HG03025 (cell line): ENCODE measurements around the gene NDOR1.
"Not testable (repeated sequence)": the region's sequence is repeated elsewhere in the genome, so short reads cannot be mapped to it uniquely, and the experiment has no call there.

ENCODE experiments used
- ATAC-seq: cut with Tn5 transposase; IDR thresholded peaks from one replicate; pipeline ENCODE4 v1.9.1; 2021; ENCODE audit warnings: mild to moderate bottlenecking, moderate library complexity; ENCODE audit not compliant: unreplicated experiment, low FRiP score

The NDOR1 gene

DNA sequence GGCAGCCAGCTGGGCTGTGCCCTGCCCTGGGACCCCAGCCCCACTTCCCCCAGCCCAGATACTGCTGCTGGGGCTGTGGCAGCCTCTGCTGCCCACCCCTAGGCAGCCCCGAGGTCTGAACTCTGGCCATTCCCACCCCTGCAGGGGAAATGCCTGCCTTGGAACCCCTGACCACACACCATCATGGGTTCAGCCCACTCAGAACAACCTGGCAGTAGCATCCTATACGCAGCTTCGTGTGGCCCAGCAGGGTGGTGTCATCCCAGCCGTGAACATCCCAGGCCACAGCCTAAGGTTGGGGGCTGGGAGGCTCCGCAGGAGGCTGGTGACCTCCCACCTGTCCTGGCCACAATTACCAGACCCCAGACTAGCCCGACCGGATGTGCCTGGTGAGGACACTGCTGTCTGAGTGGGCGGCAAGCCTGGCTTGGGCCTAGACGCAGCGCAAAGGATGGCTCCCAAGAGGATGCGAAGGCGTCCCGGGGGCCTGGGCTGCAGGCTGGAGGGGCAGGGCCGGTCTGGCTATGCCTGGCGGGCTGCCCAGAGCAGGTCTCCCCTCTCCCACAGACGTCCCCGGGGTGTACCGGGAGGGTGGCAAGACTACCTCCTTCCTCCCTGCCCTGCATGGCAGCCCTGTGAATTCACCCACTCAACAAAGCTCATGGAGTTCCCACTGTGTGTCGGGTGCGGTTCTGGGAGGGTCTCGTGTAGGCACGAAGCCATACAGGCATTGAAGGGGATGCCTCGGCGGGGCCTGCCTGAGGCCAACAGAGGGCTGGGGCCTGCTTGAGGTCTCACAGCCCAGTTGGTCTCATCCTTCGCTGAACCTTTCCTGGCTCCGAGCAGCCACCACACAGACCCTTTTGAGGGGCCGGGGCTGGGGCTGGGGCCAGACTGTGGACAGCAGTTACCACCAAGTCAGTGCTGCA lies 23.7 kb downstream of the NDOR1 start:
- ATAC-seq, result no peak

DNA sequence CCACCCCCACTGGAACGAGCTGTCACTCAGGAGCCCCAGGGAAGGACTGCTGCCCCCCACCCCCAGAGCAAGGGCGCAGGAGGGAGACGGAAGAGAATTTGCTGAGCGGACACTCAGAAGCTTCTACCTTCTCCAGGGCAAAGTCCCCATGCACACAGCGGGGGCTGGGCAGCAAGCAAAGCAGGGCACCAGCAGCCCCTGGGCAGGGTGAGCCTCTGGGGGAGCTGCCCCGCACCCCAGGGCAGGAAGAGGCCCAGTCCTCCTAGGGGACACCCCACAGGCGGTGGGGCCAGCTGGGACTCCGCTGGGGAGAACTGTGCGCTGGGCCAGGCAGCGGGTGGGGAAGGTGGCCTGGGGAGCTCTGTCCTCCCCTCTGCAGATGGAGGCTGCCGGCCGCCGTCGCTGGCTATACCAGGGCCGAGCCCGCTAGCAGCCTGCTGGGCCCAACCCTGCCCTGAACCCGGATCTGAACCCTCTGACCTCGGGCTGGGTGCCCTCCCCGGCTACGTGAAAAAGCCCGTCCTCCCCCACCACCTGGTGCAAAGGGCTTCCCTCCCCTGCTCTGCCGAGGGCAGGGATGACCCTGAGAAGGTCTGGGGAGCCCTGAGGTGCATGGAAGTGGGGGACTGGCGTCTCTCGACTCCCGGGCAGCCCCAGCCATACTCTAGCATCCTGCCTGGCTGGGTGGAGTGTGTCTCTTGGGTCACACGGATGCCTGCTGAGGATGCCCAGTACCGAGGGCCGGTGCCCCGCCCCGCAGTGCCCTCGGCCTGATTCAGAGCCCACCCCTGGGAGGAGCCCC lies 24.6 kb downstream of the NDOR1 start:
- ATAC-seq, result no peak

DNA sequence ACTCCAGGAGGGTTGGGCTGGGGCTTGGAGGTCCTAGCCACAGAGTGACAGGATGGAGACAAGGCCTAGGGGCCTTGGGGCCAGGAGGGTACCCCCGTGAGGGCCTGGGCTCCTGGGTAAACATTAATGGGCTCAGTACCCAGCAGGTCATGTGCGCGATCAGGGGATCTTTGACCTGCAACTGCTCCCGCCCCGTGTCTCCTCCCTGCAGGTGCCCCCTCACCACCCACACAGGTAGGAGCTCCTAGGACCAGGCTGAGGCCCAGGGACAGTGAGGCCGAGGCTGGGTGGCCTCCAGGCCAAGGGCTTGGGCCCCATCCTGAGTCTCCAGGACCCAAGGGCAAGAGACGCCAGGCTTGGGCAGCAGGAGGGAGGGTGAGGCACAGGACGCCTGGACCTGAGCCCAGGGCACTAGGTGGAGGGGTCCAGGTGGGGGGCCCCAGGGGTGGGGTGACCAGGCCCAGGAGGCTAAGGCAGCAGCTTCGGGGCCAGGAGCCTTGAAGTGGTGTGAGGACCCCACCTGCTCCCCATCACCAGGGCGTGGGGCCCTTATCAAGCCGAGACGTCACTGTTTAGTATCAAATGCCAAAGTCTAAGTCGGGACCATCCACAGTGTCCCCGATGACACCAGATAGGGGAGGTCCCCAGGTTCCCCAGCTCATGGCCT lies 25.3 kb downstream of the NDOR1 start, which contains the start of gene SLC34A3:
TSS of gene SLC34A3 (plus strand) at position 197 of the 667 bp plus-strand sequence. CDS start 802 bp downstream, outside the sequence.
- ATAC-seq, result no peak

DNA sequence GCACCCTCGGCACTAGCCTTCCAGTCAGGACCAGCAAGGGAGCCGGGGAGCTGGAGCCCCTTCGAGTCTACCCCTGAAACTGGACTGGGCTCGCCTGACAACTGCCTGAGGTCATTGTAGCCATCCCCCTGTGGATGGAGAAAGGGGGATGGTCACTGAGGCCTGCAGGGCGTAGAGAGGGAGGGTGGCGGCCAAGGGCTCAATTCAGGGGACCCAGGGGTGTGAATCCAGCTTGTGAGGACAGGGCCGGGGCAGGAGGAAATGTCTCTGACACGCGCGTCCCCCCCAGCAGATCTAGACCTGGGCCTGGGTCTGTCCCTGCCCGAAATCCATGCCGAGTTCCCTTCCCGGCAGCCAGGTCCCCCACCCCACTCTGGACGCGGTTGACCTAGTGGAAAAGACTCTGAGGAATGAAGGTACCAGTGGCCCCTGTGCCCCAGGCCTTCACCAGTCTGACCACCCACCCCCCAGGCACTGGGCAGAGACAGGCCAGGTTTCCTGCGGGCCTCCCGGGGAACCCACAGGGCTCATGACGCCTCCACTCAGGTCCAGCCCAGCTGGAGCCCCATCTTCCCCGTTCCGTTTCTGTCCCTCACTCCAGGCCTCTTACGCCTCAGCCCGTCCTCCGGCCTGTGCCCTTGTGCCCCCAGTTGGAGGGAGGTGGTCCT lies 26.0 kb downstream of the NDOR1 start:
- ATAC-seq, result no peak

DNA sequence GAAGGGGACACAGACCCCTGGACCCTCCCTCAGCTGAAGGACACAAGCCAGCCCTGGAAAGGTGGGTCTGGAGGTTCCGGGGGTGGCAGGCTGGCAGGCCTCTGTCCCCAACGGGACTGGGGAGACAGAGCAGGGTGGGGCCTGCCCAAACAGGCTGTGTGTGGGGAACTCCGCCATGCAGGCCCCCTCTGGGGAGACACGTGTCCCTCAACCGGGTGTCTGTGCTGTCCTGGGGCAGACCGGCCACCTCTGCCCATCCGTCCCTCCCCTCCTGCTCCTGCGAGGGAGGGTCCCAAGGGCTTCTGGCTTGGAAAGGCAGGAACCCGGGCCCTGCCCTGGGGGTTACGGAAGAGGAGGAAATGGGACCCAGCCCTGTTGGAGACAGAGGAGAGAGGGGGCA lies 26.6 kb downstream of the NDOR1 start:
- no peak for ATAC-seq

DNA sequence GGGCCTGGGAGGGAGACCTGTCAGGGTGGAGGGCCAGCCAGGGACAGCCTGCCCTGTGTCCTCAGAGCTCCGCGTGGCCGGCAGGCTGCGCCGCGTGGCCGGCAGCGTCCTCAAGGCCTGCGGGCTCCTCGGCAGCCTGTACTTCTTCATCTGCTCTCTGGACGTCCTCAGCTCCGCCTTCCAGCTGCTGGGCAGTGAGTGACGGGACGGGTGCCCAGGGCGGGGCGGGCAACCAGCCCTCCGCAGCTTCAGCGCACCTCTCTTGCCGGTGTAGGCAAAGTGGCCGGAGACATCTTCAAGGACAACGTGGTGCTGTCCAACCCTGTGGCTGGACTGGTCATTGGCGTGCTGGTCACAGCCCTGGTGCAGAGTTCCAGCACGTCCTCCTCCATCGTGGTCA lies 27.0 kb downstream of the NDOR1 start:
- ATAC-seq, result no peak

DNA sequence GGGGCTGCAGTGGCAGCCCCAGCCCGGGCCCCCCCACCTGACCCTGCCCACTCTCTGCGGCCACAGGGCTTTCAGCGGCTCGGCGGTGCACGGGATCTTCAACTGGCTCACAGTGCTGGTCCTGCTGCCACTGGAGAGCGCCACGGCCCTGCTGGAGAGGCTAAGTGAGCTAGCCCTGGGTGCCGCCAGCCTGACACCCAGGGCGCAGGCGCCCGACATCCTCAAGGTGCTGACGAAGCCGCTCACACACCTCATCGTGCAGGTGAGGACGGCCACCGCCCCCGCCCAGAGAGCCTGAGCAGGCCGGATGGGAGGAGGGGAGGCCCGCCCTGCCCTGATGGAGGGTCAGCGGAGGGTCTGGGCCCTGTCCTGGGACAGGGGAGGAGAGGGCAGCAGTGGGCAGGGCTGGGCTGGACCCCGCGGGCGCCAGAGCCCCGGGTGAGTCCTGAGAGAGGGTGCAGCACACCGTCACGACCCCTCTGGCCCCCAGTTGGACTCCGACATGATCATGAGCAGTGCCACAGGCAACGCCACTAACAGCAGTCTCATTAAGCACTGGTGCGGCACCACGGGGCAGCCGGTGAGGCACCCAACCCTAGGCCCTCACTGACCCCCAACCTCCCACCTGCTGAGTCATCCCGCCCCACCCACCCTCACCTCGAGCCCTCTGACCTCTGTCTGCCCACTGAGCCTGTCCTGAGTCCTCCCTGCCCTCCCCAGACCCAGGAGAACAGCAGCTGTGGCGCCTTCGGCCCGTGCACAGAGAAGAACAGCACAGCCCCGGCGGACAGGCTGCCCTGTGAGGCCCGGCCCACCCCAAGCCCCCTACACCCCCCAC lies 27.9 kb downstream of the NDOR1 start:
- ATAC-seq, result no peak

DNA sequence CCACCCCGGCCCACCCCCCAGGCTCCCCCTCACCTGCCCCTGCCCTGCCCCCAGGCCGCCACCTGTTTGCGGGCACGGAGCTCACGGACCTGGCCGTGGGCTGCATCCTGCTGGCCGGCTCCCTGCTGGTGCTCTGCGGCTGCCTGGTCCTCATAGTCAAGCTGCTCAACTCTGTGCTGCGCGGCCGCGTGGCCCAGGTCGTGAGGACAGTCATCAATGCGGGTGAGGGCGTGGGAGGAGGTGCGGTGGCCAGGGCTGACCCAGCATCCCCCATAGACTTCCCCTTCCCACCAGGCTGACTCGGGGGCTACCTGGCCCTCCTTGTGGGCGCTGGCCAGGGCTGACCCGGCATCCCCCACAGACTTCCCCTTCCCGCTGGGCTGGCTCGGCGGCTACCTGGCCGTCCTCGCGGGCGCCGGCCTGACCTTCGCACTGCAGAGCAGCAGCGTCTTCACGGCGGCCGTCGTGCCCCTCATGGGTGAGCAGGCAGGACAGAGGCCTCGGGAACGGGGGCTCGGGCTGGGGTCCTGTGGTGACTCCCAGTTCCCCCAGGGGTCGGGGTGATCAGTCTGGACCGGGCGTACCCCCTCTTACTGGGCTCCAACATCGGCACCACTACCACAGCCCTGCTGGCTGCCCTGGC lies 28.7 kb downstream of the NDOR1 start:
- ATAC-seq, result no peak

DNA sequence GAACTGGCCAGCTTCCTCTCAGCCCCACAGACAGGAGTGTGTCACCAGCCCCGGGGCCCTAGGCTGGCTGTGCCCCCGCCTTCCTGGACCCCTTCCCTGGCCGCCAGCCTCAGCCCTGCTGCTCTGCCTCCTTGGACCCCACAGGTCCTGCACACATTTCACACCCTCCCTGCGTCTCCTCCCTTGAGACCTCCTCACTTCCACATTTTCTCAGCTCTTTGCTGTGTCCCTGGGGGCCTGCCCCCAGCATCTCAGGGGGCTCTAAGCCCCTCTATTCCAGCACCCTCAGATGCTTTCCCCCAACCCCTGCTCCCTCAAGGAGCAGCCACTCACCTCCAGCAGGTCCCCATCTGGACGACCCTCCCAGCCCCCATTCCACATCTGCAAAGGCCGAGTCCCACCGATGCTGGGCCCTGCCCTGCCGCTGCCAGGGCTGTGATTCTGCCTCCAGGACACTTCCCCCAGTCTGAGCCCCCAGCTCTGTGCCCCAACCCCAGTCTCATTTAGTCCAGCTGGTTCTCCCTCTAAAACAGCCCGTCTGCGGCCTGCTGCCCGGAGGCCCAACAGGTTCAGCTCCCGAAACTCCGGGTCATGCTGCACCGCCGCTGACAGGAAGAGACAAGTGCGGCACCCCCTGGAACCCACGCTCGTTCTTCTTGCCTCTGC lies 29.4 kb downstream of the NDOR1 start:
- ATAC-seq, result no peak

DNA sequence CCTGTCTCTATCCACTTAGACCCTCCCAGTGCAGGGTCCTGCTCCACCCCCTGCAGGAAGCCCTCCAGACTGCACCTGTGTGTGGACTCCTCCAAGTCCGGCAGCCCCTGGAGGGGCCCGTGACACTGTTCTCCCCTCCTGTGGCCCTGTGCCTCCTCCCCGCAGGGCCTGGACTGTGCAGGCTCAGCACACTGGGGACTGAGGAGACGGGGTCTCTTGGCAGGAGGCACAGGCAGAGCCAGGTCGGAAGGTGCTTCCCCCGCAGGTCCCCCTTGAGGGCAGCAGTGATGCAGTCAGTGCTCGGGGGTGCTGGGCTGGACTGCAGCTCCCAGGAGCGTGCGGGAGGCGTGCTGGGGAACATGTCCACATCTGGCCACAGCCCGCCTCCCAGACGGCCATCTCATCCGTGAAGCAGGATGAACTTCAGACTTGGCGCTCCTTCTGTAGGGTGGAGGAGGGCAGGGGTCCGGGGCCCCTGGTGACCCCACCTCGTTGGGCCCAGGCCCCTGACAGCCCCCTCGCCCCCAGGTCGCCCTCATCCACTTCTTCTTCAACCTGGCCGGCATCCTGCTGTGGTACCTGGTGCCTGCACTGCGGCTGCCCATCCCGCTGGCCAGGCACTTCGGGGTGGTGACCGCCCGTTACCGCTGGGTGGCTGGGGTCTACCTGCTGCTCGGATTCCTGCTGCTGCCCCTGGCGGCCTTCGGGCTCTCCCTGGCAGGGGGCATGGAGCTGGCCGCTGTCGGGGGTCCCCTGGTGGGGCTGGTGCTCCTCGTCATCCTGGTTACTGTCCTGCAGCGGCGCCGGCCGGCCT lies 30.1 kb downstream of the NDOR1 start:
- ATAC-seq, result no peak

DNA sequence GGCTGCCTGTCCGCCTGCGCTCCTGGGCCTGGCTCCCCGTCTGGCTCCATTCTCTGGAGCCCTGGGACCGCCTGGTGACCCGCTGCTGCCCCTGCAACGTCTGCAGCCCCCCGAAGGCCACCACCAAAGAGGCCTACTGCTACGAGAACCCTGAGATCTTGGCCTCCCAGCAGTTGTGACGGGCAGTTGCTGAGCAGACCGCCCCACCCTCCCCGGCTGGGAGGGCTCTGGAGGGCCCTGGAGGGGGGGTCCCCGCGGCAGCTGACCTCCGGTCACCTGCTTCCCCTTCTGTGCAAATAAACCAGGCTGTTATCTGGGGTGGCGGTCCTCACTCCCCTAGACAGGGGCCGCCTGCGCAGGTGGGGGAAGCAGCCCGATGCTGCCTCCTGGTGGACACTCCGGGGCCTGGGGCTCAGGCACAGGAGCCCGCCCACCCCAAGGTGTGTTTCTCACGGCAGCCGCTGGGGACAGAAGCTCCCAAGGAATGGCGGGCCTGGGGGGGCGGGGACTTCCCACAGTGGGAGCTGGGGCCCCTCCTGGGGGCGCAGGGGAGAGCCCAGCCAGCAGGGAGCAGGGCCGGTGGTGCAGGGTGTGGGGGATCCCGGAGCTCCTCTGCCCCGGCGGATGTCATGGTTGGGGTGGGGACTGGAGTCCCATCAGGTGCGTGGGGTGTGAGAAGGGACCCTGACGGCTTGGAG lies 30.9 kb downstream of the NDOR1 start:
- ATAC-seq, result no peak

DNA sequence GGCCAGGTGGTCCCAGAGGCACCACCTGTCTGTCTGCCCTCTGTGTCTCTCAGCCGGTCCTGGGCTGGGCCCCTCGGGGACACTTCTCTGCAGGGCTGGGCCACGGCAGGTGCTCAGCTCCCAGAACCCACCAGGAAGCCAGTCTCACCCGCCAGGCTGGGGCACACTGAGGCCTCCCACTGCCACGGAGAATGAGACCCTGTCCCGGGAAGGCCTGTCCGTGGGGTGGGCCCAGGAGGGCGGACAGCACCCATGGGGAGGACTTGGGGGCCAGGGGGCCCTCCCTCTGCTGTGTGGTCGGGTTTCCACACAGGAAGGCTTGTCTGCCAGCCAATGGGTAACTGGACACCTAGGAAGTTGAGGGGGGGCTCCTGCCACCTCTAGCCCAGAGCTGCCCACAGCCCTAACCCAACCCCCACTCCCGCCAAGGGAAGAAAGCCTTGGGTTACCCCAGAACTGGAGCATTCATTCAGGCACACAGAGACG lies 31.5 kb downstream of the NDOR1 start:
- ATAC-seq, result no peak

DNA sequence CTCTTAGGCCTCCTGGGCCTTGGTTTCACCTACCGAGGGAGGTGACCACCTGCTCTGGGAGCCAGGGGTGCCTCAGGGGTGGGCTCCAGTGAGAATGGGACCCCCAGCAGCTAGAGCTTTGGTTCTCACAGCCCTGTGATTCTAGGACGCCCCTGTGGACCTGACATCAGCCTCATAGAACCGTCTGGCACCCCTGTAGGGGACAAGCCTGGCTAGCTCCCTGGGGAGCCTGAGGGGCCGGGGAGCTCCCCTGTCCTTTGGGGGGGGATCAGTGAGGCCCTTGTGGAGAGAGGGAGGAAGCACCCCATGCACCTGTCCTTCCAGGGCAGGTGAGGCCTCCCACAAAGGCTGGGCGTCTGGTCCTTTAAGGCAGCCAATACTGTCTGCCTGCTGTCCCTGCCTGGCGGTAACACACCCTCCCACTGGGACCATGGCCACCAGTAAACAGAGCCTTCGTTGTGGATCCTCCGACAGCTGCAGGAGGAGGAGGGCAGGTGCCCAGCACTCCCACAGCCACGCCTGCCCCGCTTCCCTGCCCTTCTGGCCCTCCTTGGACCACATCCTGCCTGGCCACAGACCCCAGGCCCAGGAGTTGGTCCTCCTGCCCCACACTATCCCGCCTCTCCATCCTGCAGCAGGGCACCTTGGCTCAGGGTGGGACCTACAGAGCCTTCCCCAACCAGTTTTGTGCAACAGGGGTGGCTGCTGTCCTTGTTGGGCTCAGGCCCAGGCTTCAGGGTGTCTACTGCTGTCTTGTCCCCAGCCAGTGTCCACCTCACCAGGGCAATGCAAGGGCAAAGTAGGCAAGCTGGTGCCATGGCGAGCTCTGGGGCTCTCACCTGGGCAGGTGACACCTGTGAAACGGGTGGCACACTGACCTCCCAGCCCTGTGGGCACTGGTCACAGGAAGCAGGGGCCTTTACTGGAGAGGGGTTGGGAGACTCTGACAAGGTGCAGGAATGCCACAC lies 32.5 kb downstream of the NDOR1 start:
- ATAC-seq, result no peak

DNA sequence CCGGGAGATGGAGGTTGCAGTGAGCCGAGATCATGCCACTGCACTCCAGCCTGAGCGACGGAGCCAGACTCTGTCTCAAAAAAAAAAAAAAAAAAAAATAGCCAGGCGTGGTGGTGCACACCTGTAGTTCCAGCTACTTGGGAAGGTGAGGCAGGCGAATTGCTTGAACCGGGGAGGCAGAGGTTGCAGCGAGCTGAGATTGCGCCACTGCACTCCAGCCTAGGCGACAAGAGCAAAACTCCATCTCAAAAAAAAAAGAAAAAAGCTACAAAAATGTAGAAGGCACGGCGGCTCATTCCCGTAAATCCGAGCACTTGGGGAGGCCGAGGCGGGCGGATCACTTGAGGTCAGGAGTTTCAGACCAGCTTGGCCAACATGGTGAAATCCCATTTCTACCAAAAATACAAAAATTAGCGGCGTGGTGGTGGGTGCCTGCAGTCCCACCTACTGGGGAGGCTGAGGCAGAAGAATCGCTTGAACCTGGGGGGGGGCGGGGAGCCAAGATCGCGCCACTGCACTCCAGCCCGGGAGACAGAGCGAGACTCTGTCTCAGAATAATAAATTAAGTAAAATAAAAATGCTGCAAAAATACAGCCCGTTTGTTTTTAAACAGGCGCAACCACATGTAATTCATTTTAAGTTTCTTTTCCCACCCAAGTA lies 34.2 kb downstream of the NDOR1 start:
- not testable (repeated sequence) for ATAC-seq

DNA sequence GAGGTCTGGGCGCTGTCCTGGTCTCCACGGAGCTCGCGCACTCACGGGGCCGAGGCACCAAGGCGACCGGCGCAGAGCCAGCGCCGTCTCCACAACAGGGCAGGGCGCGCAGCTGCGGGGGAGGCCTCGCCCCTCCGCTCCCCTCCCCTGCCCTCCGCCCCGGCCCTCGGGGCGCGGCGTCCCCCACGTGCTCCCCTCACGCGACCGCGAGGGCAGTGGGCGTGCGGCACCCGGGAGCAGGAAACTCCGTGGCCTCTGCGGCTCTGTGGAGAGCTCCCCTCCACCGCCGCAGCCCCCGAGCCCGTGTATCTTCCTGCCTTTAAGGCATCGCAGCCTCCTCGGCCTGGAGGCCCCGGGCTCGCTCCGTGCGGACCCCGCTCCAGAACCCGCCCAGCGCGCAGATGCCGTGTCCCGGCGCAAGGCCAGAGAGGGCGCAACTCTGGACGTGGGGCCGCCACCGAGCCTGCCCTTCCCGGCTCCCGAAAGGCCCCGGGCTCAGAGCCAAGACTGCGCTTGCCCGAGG lies 34.9 kb downstream of the NDOR1 start:
- ATAC-seq, result peak; percentile 25
